CD14-positive monocyte (primary cell): ENCODE data around the gene KRTAP13-1. TPM values are rescaled to one million over a fixed set of nuclear protein-coding genes. Genes with fewer than 3 reads are reported as not detected.

Experiments
- DNase-seq, 3 donors: peaks; one replicate each; pipeline ENCODE4 v3.0.0-alpha.2; 2011 to 2022
- H2AFZ ChIP-seq: 2 replicates; pipeline ENCODE4 v1.6.0; 2012; ENCODE audit warnings: mild to moderate bottlenecking, low read depth, low read length, inconsistent platforms; ENCODE audit not compliant: insufficient read depth, poor library complexity, severe bottlenecking
- H3K27ac ChIP-seq, 2 donors: 1 replicate in 1 of 2; 2 replicates in 1 of 2; pipeline ENCODE4 v1.5.1; 2012 to 2013; ENCODE audit warnings: low read length in 2 of 2, control low read depth in 1 of 2, inconsistent platforms in 1 of 2, low read depth in 1 of 2, mild to moderate bottlenecking in 1 of 2
- H3K27me3 ChIP-seq, 2 donors: one replicate each; pipeline versions ENCODE4 v1.6.0 to v1.6.1; 2011 to 2013; ENCODE audit warnings: low read length in 2 of 2; ENCODE audit not compliant: control insufficient read depth in 2 of 2, insufficient read depth in 2 of 2
- H3K36me3 ChIP-seq, 2 donors: replicated peaks in 1 of 2; 1 replicate in 1 of 2; 2 replicates in 1 of 2; pipeline versions ENCODE4 v1.5.1 to v1.6.1; 2012 to 2013; ENCODE audit warnings: low read length in 2 of 2, control low read depth in 1 of 2, inconsistent platforms in 1 of 2, mild to moderate bottlenecking in 1 of 2; ENCODE audit not compliant: insufficient read depth in 2 of 2, control insufficient read depth in 1 of 2
- H3K4me1 ChIP-seq, 2 donors: 1 replicate in 1 of 2; 2 replicates in 1 of 2; pipeline versions ENCODE4 v1.5.1 to v1.6.1; 2012 to 2013; ENCODE audit warnings: low read length in 2 of 2, control low read depth in 1 of 2, inconsistent platforms in 1 of 2, mild to moderate bottlenecking in 1 of 2, moderate library complexity in 1 of 2; ENCODE audit not compliant: insufficient read depth in 2 of 2, control insufficient read depth in 1 of 2
- H3K4me2 ChIP-seq: replicated peaks from 2 replicates; pipeline ENCODE3; 2012; ENCODE audit warnings: low read length, moderate library complexity, mild to moderate bottlenecking; ENCODE audit not compliant: poor library complexity, severe bottlenecking; ENCODE audit errors: extremely low read depth
- H3K4me3 ChIP-seq, 3 experiments: fragments of 200-600 bp in 1 of 3; sonication (generic) in 1 of 3; replicated peaks in 1 of 3; 1 replicate in 2 of 3; 2 replicates in 1 of 3; pipeline ENCODE4 v1.5.1; 2011 to 2013; ENCODE audit warnings: low read length in 3 of 3, mild to moderate bottlenecking in 3 of 3, control low read depth in 2 of 3, low read depth in 2 of 3, inconsistent platforms in 1 of 3, moderate library complexity in 1 of 3
- H3K79me2 ChIP-seq: 2 replicates; pipeline ENCODE4 v1.6.0; 2012; ENCODE audit warnings: mild to moderate bottlenecking, control low read depth, inconsistent platforms, low read length, moderate library complexity; ENCODE audit not compliant: insufficient read depth
- H3K9ac ChIP-seq: 2 replicates; pipeline ENCODE4 v1.6.0; 2017; ENCODE audit warnings: low read length, mild to moderate bottlenecking; ENCODE audit not compliant: insufficient read depth, poor library complexity, severe bottlenecking
- H3K9me3 ChIP-seq, 2 donors: replicated peaks in 1 of 2; 1 replicate in 1 of 2; 2 replicates in 1 of 2; pipeline versions ENCODE4 v1.5.1 to v1.6.1; 2012 to 2013; ENCODE audit warnings: low read length in 2 of 2, control low read depth in 1 of 2; ENCODE audit not compliant: control insufficient read depth in 1 of 2, insufficient read depth in 1 of 2
- H4K20me1 ChIP-seq: 2 replicates; pipeline ENCODE4 v1.6.0; 2012; ENCODE audit warnings: mild to moderate bottlenecking, low read length, control low read depth, moderate library complexity; ENCODE audit not compliant: insufficient read depth
- H3K27ac Mint-ChIP-seq, 7 donors: one replicate each; pipeline ENCODE4 v1.8.0; 2020; ENCODE audit warnings: mild to moderate bottlenecking in 7 of 7, mixed read lengths in 7 of 7, moderate library complexity in 6 of 7, inconsistent platforms in 2 of 7
- H3K27me3 Mint-ChIP-seq, 3 donors: one replicate each; pipeline ENCODE4 v1.8.0; 2021 to 2022; ENCODE audit warnings: low read depth in 3 of 3, mild to moderate bottlenecking in 3 of 3, mixed read lengths in 3 of 3, moderate library complexity in 3 of 3, inconsistent platforms in 1 of 3
- H3K36me3 Mint-ChIP-seq, 2 donors: one replicate each; pipeline ENCODE4 v1.8.0; 2020; ENCODE audit warnings: mixed read lengths in 2 of 2, inconsistent platforms in 1 of 2, mild to moderate bottlenecking in 1 of 2
- H3K4me1 Mint-ChIP-seq: one replicate; pipeline ENCODE4 v1.8.0; 2020; ENCODE audit warnings: mild to moderate bottlenecking, mixed read lengths
- H3K4me3 Mint-ChIP-seq, 2 donors: one replicate each; pipeline ENCODE4 v1.8.0; 2020; ENCODE audit warnings: mild to moderate bottlenecking in 2 of 2, mixed read lengths in 2 of 2, moderate library complexity in 1 of 2
- H3K9me3 Mint-ChIP-seq, 7 donors: one replicate each; pipeline ENCODE4 v1.8.0; 2020 to 2022; ENCODE audit warnings: mixed read lengths in 7 of 7, mild to moderate bottlenecking in 6 of 7, moderate library complexity in 6 of 7, inconsistent platforms in 2 of 7
- CTCF ChIP-seq: fragments of 200-600 bp; IDR thresholded peaks from one replicate; pipeline ENCODE4 v1.8.0; 2022; ENCODE audit warnings: antibody characterized with exemption, mild to moderate bottlenecking
- WGBS: methylation state at CpG from one replicate; pipeline ENCODE4 v1.1.5; 2013; ENCODE audit warnings: missing lambda C conversion rate; ENCODE audit not compliant: insufficient coverage; 5-methylcytosine and 5-hydroxymethylcytosine counted together
- intact Hi-C, 2 donors: fragments of 100-400 bp; cut with micrococcal nuclease; formaldehyde crosslinking; loops; one replicate each; pipeline versions ENCODE4 v1.15.0 to v1.15.1; 2023
- polyA minus RNA-seq: library from RNA; depleted of rRNA, polyadenylated mRNA; stranded (reverse); fragments of >200 nt; gene quantifications from 2 replicates; pipeline ENCODE4 v1.2.3, GENCODE V29; 2012
- polyA plus RNA-seq, 3 donors: library from polyadenylated mRNA; depleted of rRNA in 1 of 3; unstranded in 2 of 3; stranded (reverse) in 1 of 3; fragments of 300-500 nt in 2 of 3; fragments of >200 nt in 1 of 3; fragmentation: Illumina TruSeq in 2 of 3; gene quantifications; 1 replicate in 2 of 3; 2 replicates in 1 of 3; pipeline ENCODE4 v1.2.3, GENCODE V29; 2012 to 2021
- total RNA-seq, 12 experiments: library from RNA in 1 of 12; stranded (reverse) in 1 of 12; fragments of 120-200 nt in 1 of 12; gene quantifications; one replicate each; pipeline ENCODE4 v1.2.4 and lab custom pipeline; 2013 to 2026; ENCODE audit warnings: mixed read lengths in 6 of 12, inconsistent platforms in 1 of 12

Gene KRTAP13-1
- not detected for total RNA-seq (2013)
- polyA plus RNA-seq (not detected), polyA minus RNA-seq (not detected in 2 replicates), total RNA-seq (lab: John Stamatoyannopoulos, UW) (0 reads per million in 11 experiments)

- no peaks in the 10 kb centered on the region for H4K20me1 ChIP-seq
- 91% methylated on average over 3 of the region's 4 CpGs for WGBS
- intact Hi-C loops, result no loop called here
- Mint-ChIP-seq H3K9me3 (peaks cover 0 to 7% (median 4%) of the 10 kb centered on the region in 7 donors), H3K27ac (no peak within 1 kb of the TSS), H3K36me3 (no peaks in the 10 kb centered on the region), H3K4me1 (no peaks in the 10 kb centered on the region), H3K27me3 (peaks cover 0 to 3% (median 0%) of the 10 kb centered on the region in 3 donors), H3K4me3 (no peak within 1 kb of the TSS)
- H3K4me1 ChIP-seq, result no peaks in the 10 kb centered on the region
- no peaks in the 10 kb centered on the region for H3K27me3 ChIP-seq
- no peak for DNase-seq
- no peak for TF ChIP-seq CTCF
- peaks cover 0 to 6% of the 10 kb centered on the region in 2 donors for H3K9me3 ChIP-seq
- H3K79me2 ChIP-seq, result no peaks in the 10 kb centered on the region
- no peak within 1 kb of the TSS for H3K9ac ChIP-seq
- H3K4me2 ChIP-seq, result no peak within 1 kb of the TSS
- H3K36me3 ChIP-seq, result no peaks in the 10 kb centered on the region
- no peak within 1 kb of the TSS for H3K4me3 ChIP-seq
- no peak within 1 kb of the TSS for H3K27ac ChIP-seq
- H2AFZ ChIP-seq, result no peak within 1 kb of the TSS
Measured at GRCh38 chr21:30395731-30396130, at the start of gene KRTAP13-1. KRTAP13-1 (plus strand) TSS chr21:30396031; CDS start chr21:30396087, 56 bp downstream.

GRCh38 chr21:30348506-30348905 is 47.3 kb upstream of the KRTAP13-1 start, which contains the start of gene KRTAP23-1:
KRTAP23-1 (minus strand) TSS chr21:30348606; CDS start chr21:30348606, 0 bp downstream.
- no peak within 1 kb of the TSS for H3K27ac Mint-ChIP-seq
- H3K9me3 ChIP-seq, result peaks cover 0 to 3% of the 10 kb centered on the region in 2 donors
- no peaks in the 10 kb centered on the region for H3K36me3 ChIP-seq
- no peak for TF ChIP-seq CTCF
- no peak for DNase-seq
- no peaks in the 10 kb centered on the region for H3K4me1 Mint-ChIP-seq
- no peak within 1 kb of the TSS for H3K4me3 ChIP-seq
- H3K4me2 ChIP-seq, result no peak within 1 kb of the TSS
- H3K79me2 ChIP-seq, result no peaks in the 10 kb centered on the region
- 93% methylated on average over 2 of the region's 4 CpGs for WGBS
- H3K4me3 Mint-ChIP-seq, result no peak within 1 kb of the TSS
- no peak within 1 kb of the TSS for H3K9ac ChIP-seq
- peaks cover 2 to 18% (median 5%) of the 10 kb centered on the region in 7 donors for H3K9me3 Mint-ChIP-seq
- H2AFZ ChIP-seq, result no peak within 1 kb of the TSS
- H3K36me3 Mint-ChIP-seq, result no peaks in the 10 kb centered on the region
- H4K20me1 ChIP-seq, result no peaks in the 10 kb centered on the region
- no peak within 1 kb of the TSS for H3K27ac ChIP-seq
- H3K27me3 Mint-ChIP-seq, result peaks cover 0 to 1% (median 0%) of the 10 kb centered on the region in 3 donors
- H3K27me3 ChIP-seq, result no peaks in the 10 kb centered on the region
- H3K4me1 ChIP-seq, result no peaks in the 10 kb centered on the region
- intact Hi-C loops, result loop anchor here in 1 of 2 donors (10.0 kb wide), 1 partner anchor 736 kb away; no protein-coding TSS in a partner anchor
